Stimulated activated CD8-positive, alpha-beta memory T cell treated with anti-CD3 and anti-CD28 coated beads, Interleukin-12 subunit alpha, Interleukin-12 subunit beta, amount 100 ng/mL, for 4 hours (primary cell): ENCODE results near the gene SIM1.

Experiments used
- DNase-seq: peaks from one replicate; pipeline ENCODE4 v3.0.0-alpha.2; 2020; ENCODE audit warnings: low read depth

Gene SIM1

GRCh38 chr6:100470422-100471120, 5.8 kb upstream of the SIM1 start:
- no peak for DNase-seq

- DNase-seq = no peak
Measured at GRCh38 chr6:100469101-100469859, 4.6 kb upstream of the SIM1 start.

GRCh38 chr6:100468016-100468622, 3.4 kb upstream of the SIM1 start:
- no peak for DNase-seq

- no peak for DNase-seq
Measured at GRCh38 chr6:100467129-100468015, 2.7 kb upstream of the SIM1 start.

- DNase-seq = no peak
Measured at GRCh38 chr6:100466410-100467128, 1.8 kb upstream of the SIM1 start.

- no peak for DNase-seq
Measured at GRCh38 chr6:100465701-100466409, 1.1 kb upstream of the SIM1 start.

GRCh38 chr6:100464162-100464851, 414 bp downstream of the SIM1 start:
- no peak for DNase-seq

GRCh38 chr6:100463630-100464161, 1.0 kb downstream of the SIM1 start:
- DNase-seq = no peak

GRCh38 chr6:100462706-100463629, 1.8 kb downstream of the SIM1 start:
- DNase-seq = no peak

- no peak for DNase-seq
Measured at GRCh38 chr6:100461917-100462705, 2.6 kb downstream of the SIM1 start.

- DNase-seq = no peak
Measured at GRCh38 chr6:100461278-100461916, 3.3 kb downstream of the SIM1 start.

- no peak for DNase-seq
Measured at GRCh38 chr6:100460650-100461204, 4.0 kb downstream of the SIM1 start.

GRCh38 chr6:100459592-100460184, 5.0 kb downstream of the SIM1 start:
- DNase-seq = no peak

- no peak for DNase-seq
Measured at GRCh38 chr6:100458841-100459591, 5.7 kb downstream of the SIM1 start.

GRCh38 chr6:100457311-100457990, 7.3 kb downstream of the SIM1 start:
- no peak for DNase-seq

GRCh38 chr6:100456908-100457235, 7.8 kb downstream of the SIM1 start:
- DNase-seq = no peak
